Sigmoid colon (tissue), 7 donors: ENCODE measurements around the gene EHD1. TPM values are rescaled to one million over a fixed set of nuclear protein-coding genes. Genes with fewer than 3 reads are reported as not detected.

Experiments
- DNase-seq: peaks from one replicate; pipeline ENCODE4 v3.0.0-alpha.2; 2019
- H3K27ac ChIP-seq, 4 donors: fragments of 200-600 bp; sonication (generic); one replicate each; pipeline ENCODE4 v1.5.1; 2016 to 2019; ENCODE audit warnings: mild to moderate bottlenecking in 1 of 4
- H3K27me3 ChIP-seq, 3 donors: fragments of 200-600 bp; sonication (generic); one replicate each; pipeline ENCODE4 v1.5.1; 2019; ENCODE audit warnings: mild to moderate bottlenecking in 1 of 3
- H3K36me3 ChIP-seq, 4 donors: fragments of 200-600 bp; sonication (generic); one replicate each; pipeline ENCODE4 v1.5.1; 2016 to 2019
- H3K4me1 ChIP-seq, 4 donors: fragments of 200-600 bp; sonication (generic); one replicate each; pipeline ENCODE4 v1.5.1; 2017 to 2019
- H3K4me3 ChIP-seq, 4 donors: fragments of 200-600 bp; sonication (generic); one replicate each; pipeline ENCODE4 v1.5.1; 2017 to 2019; ENCODE audit warnings: mild to moderate bottlenecking in 2 of 4, moderate library complexity in 1 of 4
- H3K9me3 ChIP-seq, 4 donors: fragments of 200-600 bp in 3 of 4; sonication (generic) in 3 of 4; one replicate each; pipeline versions ENCODE4 v1.5.1 to v1.6.1; 2013 to 2019
- CTCF ChIP-seq, 4 experiments: fragments of 450-650 bp in 3 of 4; fragments of 200-600 bp in 1 of 4; IDR thresholded peaks; one replicate each; pipeline ENCODE4 v1.5.1; 2016 to 2019; ENCODE audit warnings: antibody characterized with exemption in 4 of 4, mild to moderate bottlenecking in 3 of 4, moderate library complexity in 2 of 4
- EP300 ChIP-seq, 4 donors: sonication (generic); formaldehyde crosslinking; IDR thresholded peaks; one replicate each; pipeline ENCODE4 v1.6.1; 2017; ENCODE audit warnings: antibody characterized with exemption in 4 of 4
- POLR2A ChIP-seq, 2 donors: fragments of 450-650 bp; IDR thresholded peaks; one replicate each; pipeline ENCODE4 v1.6.1; 2016; ENCODE audit warnings: antibody characterized with exemption in 2 of 2, mild to moderate bottlenecking in 2 of 2, moderate library complexity in 2 of 2
- POLR2AphosphoS5 ChIP-seq, 4 donors: sonication (generic); formaldehyde crosslinking; IDR thresholded peaks; one replicate each; pipeline ENCODE4 v1.6.1; 2017; ENCODE audit warnings: antibody characterized with exemption in 4 of 4
- WGBS, 2 donors: extraction: QIAGEN DNeasy Blood & Tissue Kit; methylation state at CpG; one replicate each; pipeline ENCODE4 v1.1.7; 2013; 5-methylcytosine and 5-hydroxymethylcytosine counted together
- intact Hi-C: fragments of 100-400 bp; cut with DNase I; formaldehyde crosslinking; loops from one replicate; pipeline ENCODE4 v1.15.1; 2023
- polyA plus RNA-seq, 3 donors: library from polyadenylated mRNA; stranded (reverse); fragments of 200-250 nt; gene quantifications; one replicate each; pipeline ENCODE4 v1.2.3, GENCODE V29; 2013
- total RNA-seq, 4 donors: library from RNA; depleted of rRNA; stranded (reverse); fragments of >200 nt; gene quantifications; one replicate each; pipeline ENCODE4 v1.1.0, GENCODE V29; 2016
- donor health status: healthy with polysubstance abuse.
- donor health status: Bipolar disorder and iron deficiency.
- donor health status: healthy.

Gene EHD1
- total and polyA plus RNA-seq, 7 donors = 27.0 to 73.1 (median 40.0) TPM

- intact Hi-C loops = no loop called here
- DNase-seq = no peak
- no peaks in the 10 kb centered on the region for H3K27me3 ChIP-seq
- peak overlapping the region; percentile 94 to 97 (median 97) for H3K27ac ChIP-seq
- no peak overlapping the region for H3K4me3 ChIP-seq
- WGBS, 2 donors = 57 to 78% methylated on average over 21 of the region's 21 CpGs
- H3K36me3 ChIP-seq = peaks cover 5 to 25% (median 15%) of the 10 kb centered on the region in 4 donors
- no peaks in the 10 kb centered on the region for H3K9me3 ChIP-seq
- no peak for TF ChIP-seq CTCF (IDR thresholded peaks at IDR 0.05)
- TF ChIP-seq POLR2A (IDR thresholded peaks at IDR 0.05) = no peak
- TF ChIP-seq POLR2AphosphoS5 (IDR thresholded peaks at IDR 0.05) = peak in 2 of 4 donors; percentile 46 to 55
- peak in 1 of 4 donors; percentile 18 for TF ChIP-seq EP300 (IDR thresholded peaks at IDR 0.05)
- peaks cover 0 to 94% (median 93%) of the 10 kb centered on the region in 4 donors for H3K4me1 ChIP-seq
These were observed 9.4 kb downstream of the EHD1 start for GRCh38 chr11:64868904-64869570.

GRCh38 chr11:64867748-64868462, 10.5 kb downstream of the EHD1 start:
- Histone ChIP-seq H3K4me1 (peaks cover 0 to 98% (median 97%) of the 10 kb centered on the region in 4 donors), H3K4me3 (no peak overlapping the region), H3K9me3 (no peaks in the 10 kb centered on the region), H3K36me3 (peaks cover 0 to 18% (median 7%) of the 10 kb centered on the region in 4 donors), H3K27me3 (no peaks in the 10 kb centered on the region), H3K27ac (peak overlapping the region; percentile 94 to 97 (median 97))
- TF ChIP-seq POLR2AphosphoS5 (IDR thresholded peaks at IDR 0.05) = no peak
- TF ChIP-seq POLR2A (IDR thresholded peaks at IDR 0.05) = no peak
- no peak for TF ChIP-seq CTCF (IDR thresholded peaks at IDR 0.05)
- TF ChIP-seq EP300 (IDR thresholded peaks at IDR 0.05) = no peak
- DNase-seq = no peak
- 81 to 90% methylated on average over 28 of the region's 28 CpGs for WGBS, 2 donors
- intact Hi-C loops = no loop called here

DNA sequence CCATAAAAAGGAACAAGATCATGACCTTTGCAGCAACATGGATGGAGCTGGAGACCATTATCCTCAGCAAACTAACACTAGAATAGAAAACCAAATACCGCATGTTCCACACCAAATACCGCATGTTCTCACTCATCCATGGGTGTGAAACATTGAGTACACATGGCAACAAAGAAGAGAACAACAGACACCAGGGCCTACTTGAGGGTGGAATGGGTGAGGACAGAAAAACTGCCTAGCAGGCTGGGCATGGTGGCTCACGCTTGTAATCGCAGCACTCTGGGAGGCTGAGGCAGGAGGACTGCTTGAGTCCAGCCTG, 12.3 kb downstream of the EHD1 start:
- WGBS, 2 donors = 95 to 96% methylated on average over 4 of the region's 4 CpGs
- no peak for DNase-seq
- TF ChIP-seq EP300 (IDR thresholded peaks at IDR 0.05) = no peak
- no peak for TF ChIP-seq POLR2A (IDR thresholded peaks at IDR 0.05)
- Histone ChIP-seq H3K27me3 (no peaks in the 10 kb centered on the region), H3K4me3 (no peak overlapping the region), H3K27ac (peak overlapping the region; percentile 94 to 97 (median 97)), H3K36me3 (peaks cover 0 to 4% (median 0%) of the 10 kb centered on the region in 4 donors), H3K4me1 (peaks cover 0 to 97% (median 91%) of the 10 kb centered on the region in 4 donors), H3K9me3 (no peaks in the 10 kb centered on the region)
- intact Hi-C loops = no loop called here

DNA sequence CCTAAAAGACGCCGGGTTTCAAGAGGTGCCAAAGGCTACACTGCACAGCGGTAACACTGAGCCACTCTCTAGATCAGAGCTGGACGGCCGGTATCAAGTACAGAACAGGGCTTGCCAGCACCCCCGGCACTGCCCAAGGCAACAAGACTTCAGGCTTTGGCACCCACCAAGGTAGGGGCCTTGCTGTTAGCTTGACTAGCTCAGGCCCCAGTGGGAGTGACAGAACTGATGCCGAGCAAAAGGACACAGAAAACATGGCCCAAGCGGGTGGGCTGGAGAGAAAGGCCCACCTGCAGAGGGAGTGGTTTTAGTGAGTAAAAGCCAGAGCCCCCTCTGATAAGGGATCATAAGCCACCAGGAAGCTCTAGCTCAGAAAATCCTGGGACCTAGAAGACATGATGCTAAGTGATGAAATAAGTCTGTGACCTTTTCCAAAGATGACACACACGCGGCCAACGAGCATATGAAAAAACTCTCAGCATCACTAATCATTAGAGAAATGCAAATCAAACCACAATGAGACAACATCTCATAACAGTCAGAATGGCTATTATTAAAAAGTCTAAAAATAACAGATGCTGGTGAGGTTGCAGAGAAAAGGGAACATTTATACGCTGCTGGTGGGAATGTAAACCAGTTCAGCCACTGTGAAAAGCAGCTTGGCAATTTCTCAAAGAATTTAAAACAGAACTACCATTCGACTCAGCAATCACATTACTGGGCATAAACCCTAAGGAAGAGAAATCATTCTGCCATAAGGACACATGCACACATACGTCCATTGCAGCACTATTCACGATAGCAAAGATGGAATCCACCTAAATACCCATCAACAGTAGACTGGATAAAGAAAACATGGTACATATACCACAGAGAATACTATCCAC, 12.9 kb downstream of the EHD1 start:
- Histone ChIP-seq H3K9me3 (no peaks in the 10 kb centered on the region), H3K4me1 (peaks cover 0 to 92% (median 85%) of the 10 kb centered on the region in 4 donors), H3K4me3 (peak overlapping the region in 2 of 4 donors; percentile 11 to 17), H3K27ac (peak overlapping the region; percentile 94 to 97 (median 97)), H3K27me3 (no peaks in the 10 kb centered on the region), H3K36me3 (peaks cover 0 to 4% (median 0%) of the 10 kb centered on the region in 4 donors)
- intact Hi-C loops = no loop called here
- 58 to 84% methylated on average over 15 of the region's 15 CpGs for WGBS, 2 donors
- DNase-seq = no peak
- TF ChIP-seq EP300 (IDR thresholded peaks at IDR 0.05) (peak in 3 of 4 donors; percentile 38 to 54 (median 48)), POLR2AphosphoS5 (IDR thresholded peaks at IDR 0.05) (peak; percentile 36 to 66 (median 52)), CTCF (IDR thresholded peaks at IDR 0.05) (peak in 1 of 4 experiments; percentile 7), POLR2A (IDR thresholded peaks at IDR 0.05) (no peak)
